GM12878 (cell line): ENCODE results near the gene POLDIP3. TPM values are rescaled to one million over a fixed set of nuclear protein-coding genes. Genes with fewer than 3 reads are reported as not detected.
A peak's percentile ranks its signal among the peaks of the same experiment; 100 is the strongest.

Experiments used
- BMI1 ChIP-seq: fragments of 450-650 bp; IDR thresholded peaks from 2 replicates; pipeline ENCODE4 v1.6.1; 2016; ENCODE audit warnings: mild to moderate bottlenecking, moderate library complexity, borderline replicate concordance
- CBFB ChIP-seq: IDR thresholded peaks from 2 replicates; pipeline ENCODE4 v1.6.1; 2016; ENCODE audit warnings: antibody characterized with exemption, low read depth
- CHD1 ChIP-seq: IDR thresholded peaks from 2 replicates; pipeline ENCODE4 v1.6.1; 2012; ENCODE audit warnings: low read depth, low read length, improper control_type of control experiment
- E2F4 ChIP-seq: IDR thresholded peaks from 2 replicates; pipeline ENCODE4 v1.6.1; 2012; ENCODE audit warnings: low read depth, low read length, improper control_type of control experiment
- E4F1 ChIP-seq: fragments of 450-650 bp; IDR thresholded peaks from 2 replicates; pipeline ENCODE4 v1.6.1; 2018; ENCODE audit warnings: borderline replicate concordance, mild to moderate bottlenecking; ENCODE audit not compliant: partially characterized antibody
- ELK1 ChIP-seq: IDR thresholded peaks from 2 replicates; pipeline ENCODE4 v1.6.1; 2012; ENCODE audit warnings: low read depth, low read length, improper control_type of control experiment
- IKZF2 ChIP-seq, 2 experiments: fragments of 450-650 bp; IDR thresholded peaks; 2 replicates each; pipeline ENCODE4 v1.6.1; 2017; ENCODE audit warnings: mild to moderate bottlenecking in 2 of 2, moderate library complexity in 2 of 2
- MLLT1 ChIP-seq: fragments of 450-650 bp; IDR thresholded peaks from 2 replicates; pipeline ENCODE4 v1.6.1; 2016; ENCODE audit warnings: mild to moderate bottlenecking
- NFYA ChIP-seq: IDR thresholded peaks from 2 replicates; pipeline ENCODE4 v1.6.1; 2011; ENCODE audit warnings: low read depth, mild to moderate bottlenecking, low read length, improper control_type of control experiment, borderline replicate concordance
- PKNOX1 ChIP-seq: fragments of 450-650 bp; IDR thresholded peaks from 2 replicates; pipeline ENCODE4 v1.6.1; 2016; ENCODE audit warnings: mild to moderate bottlenecking
- PML ChIP-seq: IDR thresholded peaks from 2 replicates; pipeline ENCODE4 v1.6.1; 2012; ENCODE audit warnings: low read length, inconsistent platforms
- PRDM15 ChIP-seq: fragments of 450-650 bp; formaldehyde crosslinking; IDR thresholded peaks from 2 replicates; pipeline ENCODE4 v1.4.0; 2020; ENCODE audit warnings: mild to moderate bottlenecking, moderate library complexity
- RAD21 ChIP-seq: IDR thresholded peaks from 2 replicates; pipeline ENCODE4 v1.6.1; 2011; ENCODE audit warnings: mild to moderate bottlenecking, low read depth, low read length, moderate library complexity; ENCODE audit not compliant: insufficient read depth
- RAD51 ChIP-seq: fragments of 450-650 bp; IDR thresholded peaks from 2 replicates; pipeline ENCODE4 v1.6.1; 2016; ENCODE audit warnings: moderate library complexity, mild to moderate bottlenecking, inconsistent platforms
- RB1 ChIP-seq: fragments of 450-650 bp; formaldehyde crosslinking; IDR thresholded peaks from 2 replicates; pipeline ENCODE4 v1.6.1; 2017; ENCODE audit warnings: mild to moderate bottlenecking, borderline replicate concordance
- SMAD5 ChIP-seq: IDR thresholded peaks from 2 replicates; pipeline ENCODE4 v1.6.1; 2016; ENCODE audit warnings: antibody characterized with exemption, low read depth
- YY1 ChIP-seq: IDR thresholded peaks from 2 replicates; pipeline ENCODE4 v1.6.1; 2011; ENCODE audit warnings: low read depth, mild to moderate bottlenecking, low read length
- ZBED1 ChIP-seq: IDR thresholded peaks from 2 replicates; pipeline ENCODE4 v1.6.1; 2016; ENCODE audit warnings: borderline replicate concordance
- polyA plus RNA-seq, 11 experiments: library from polyadenylated mRNA; depleted of rRNA in 4 of 11; unstranded in 6 of 11; stranded (reverse) in 5 of 11; fragments of >200 nt; fragmentation: Nextera tagmentation in 4 of 11; fragmentation: Illumina TruSeq in 1 of 11; extraction: Ambion mirVana in 4 of 11; extraction: Trizol in 1 of 11; gene quantifications; 1 replicate in 1 of 11; 2 replicates in 10 of 11; pipeline versions ENCODE4 v1.2.1 to v1.2.3, GENCODE V29; 2011 to 2016; ENCODE audit warnings: inconsistent platforms in 2 of 11, missing spikeins in 2 of 11, low read depth in 1 of 11
- total RNA-seq, 4 experiments: library from RNA; depleted of rRNA in 3 of 4; stranded (reverse); fragments of >200 nt in 3 of 4; fragmentation: Illumina TruSeq in 1 of 4; extraction: Trizol in 1 of 4; gene quantifications; 2 replicates each; pipeline versions ENCODE4 v1.2.1 to v1.2.3, GENCODE V29; 2013 to 2021

Gene POLDIP3
- total and polyA plus RNA-seq, 10 of the 15 experiments (the other 5 are each of a cell fraction or from before 2014, with no cell fraction given) = 14.8 to 60.2 (median 49.5) TPM

- no peak for TF ChIP-seq NFYA
- TF ChIP-seq RAD51 = no peak
- TF ChIP-seq YY1 = peak; percentile 97
- no peak for TF ChIP-seq ZBED1
- TF ChIP-seq BMI1 = no peak
- TF ChIP-seq PRDM15 = no peak
- 0 out of 2 replicates have a peak, but pooled peaks have one; percentile 53 for TF ChIP-seq MLLT1
- TF ChIP-seq SMAD5 = no peak
- peak in 1 of 2 experiments; percentile 47; a peak in 1 of 4 replicates for TF ChIP-seq IKZF2 (IDR thresholded peaks at IDR 0.05)
- TF ChIP-seq CHD1 = no peak
- no peak for TF ChIP-seq RAD21
- no peak for TF ChIP-seq PML
- no peak for TF ChIP-seq PKNOX1
- peak; percentile 25; the same call in 1 of the 2 replicates for TF ChIP-seq CBFB
- no peak for TF ChIP-seq E4F1
- TF ChIP-seq ELK1 = no peak
- no peak for TF ChIP-seq E2F4
- TF ChIP-seq RB1 = peak; percentile 24; the same call in 1 of the 2 replicates
Observed at GRCh38 chr22:42649246-42650099, 34.8 kb upstream of the POLDIP3 start, which contains the start of gene CYB5R3 (continued).
